Caco-2 (cell line): ENCODE data around the gene SYT9. TPM values are rescaled to one million over a fixed set of nuclear protein-coding genes. Genes with fewer than 3 reads are reported as not detected.

ENCODE experiments used
- BruUV-seq: library from RNA; stranded (reverse); fragments of 400-500 nt; replicated peaks from 2 replicates; lab custom pipeline; 2021; lab: Mats Ljungman, UMichigan
- CTCF ChIA-PET: fragments of 300-600 bp; sonication (Branson Sonifier 250); formaldehyde crosslinking; loops from one replicate; lab custom pipeline; 2022; ENCODE audit warnings: antibody characterized with exemption; lab: Charles Lee
- POLR2A ChIA-PET: fragments of 300-600 bp; sonication (Branson Sonifier 250); formaldehyde crosslinking; loops from one replicate; lab custom pipeline; 2022; ENCODE audit warnings: antibody characterized with exemption; lab: Charles Lee
- DNase-seq, 2 experiments: peaks; one replicate each; pipeline versions ENCODE4 v3.0.0 to v3.0.0-alpha.2; 2020 to 2022
- H3K27me3 ChIP-seq: replicated peaks from 2 replicates; pipeline ENCODE4 v1.6.0; 2011; ENCODE audit warnings: low read length; ENCODE audit not compliant: control insufficient read depth, insufficient read depth
- H3K36me3 ChIP-seq: 2 replicates; pipeline ENCODE4 v1.5.1; 2011; ENCODE audit warnings: low read length; ENCODE audit not compliant: control insufficient read depth, insufficient read depth
- H3K4me1 ChIP-seq: fragments of 250-450 bp; sonication (Bioruptor Pico); 2 replicates; pipeline ENCODE4 v1.5.1; 2020; ENCODE audit warnings: mild to moderate bottlenecking
- H3K4me3 ChIP-seq: 2 replicates; pipeline ENCODE4 v1.5.1; 2011; ENCODE audit warnings: low read depth, mild to moderate bottlenecking, control low read depth, low read length
- H3K9me3 ChIP-seq: fragments of 250-450 bp; sonication (Bioruptor Pico); 2 replicates; pipeline ENCODE4 v1.5.1; 2020; ENCODE audit warnings: mild to moderate bottlenecking, moderate library complexity
- H3K27ac Mint-ChIP-seq: one replicate; pipeline ENCODE4 v1.8.0; 2022; ENCODE audit warnings: mixed read lengths; ENCODE audit not compliant: unreplicated experiment
- H3K27me3 Mint-ChIP-seq: one replicate; pipeline ENCODE4 v1.8.0; 2022; ENCODE audit warnings: mixed read lengths; ENCODE audit not compliant: insufficient read depth, unreplicated experiment
- H3K36me3 Mint-ChIP-seq: one replicate; pipeline ENCODE4 v1.8.0; 2022; ENCODE audit warnings: mild to moderate bottlenecking, mixed read lengths; ENCODE audit not compliant: insufficient read depth, unreplicated experiment
- H3K4me1 Mint-ChIP-seq: one replicate; pipeline ENCODE4 v1.8.0; 2022; ENCODE audit warnings: low read depth, mixed read lengths; ENCODE audit not compliant: unreplicated experiment
- H3K4me3 Mint-ChIP-seq: one replicate; pipeline ENCODE4 v1.8.0; 2022; ENCODE audit warnings: mild to moderate bottlenecking, moderate library complexity, mixed read lengths; ENCODE audit not compliant: unreplicated experiment
- H3K9me3 Mint-ChIP-seq: one replicate; pipeline ENCODE4 v1.8.0; 2022; ENCODE audit warnings: mixed read lengths; ENCODE audit not compliant: unreplicated experiment
- CTCF ChIP-seq, 2 experiments: fragments of 200-600 bp in 1 of 2; IDR thresholded peaks; 1 replicate in 1 of 2; 2 replicates in 1 of 2; pipeline versions ENCODE4 v1.5.1 to v1.8.0; 2011 to 2022; ENCODE audit warnings: antibody characterized with exemption in 1 of 2, control low read depth in 1 of 2, inconsistent platforms in 1 of 2, low read depth in 1 of 2, low read length in 1 of 2, mild to moderate bottlenecking in 1 of 2, moderate library complexity in 1 of 2; ENCODE audit not compliant: insufficient read depth in 1 of 2, severe bottlenecking in 1 of 2, unreplicated experiment in 1 of 2
- intact Hi-C: fragments of 100-400 bp; cut with micrococcal nuclease; formaldehyde crosslinking; loops from one replicate; pipeline ENCODE4 v1.10.0; 2022; ENCODE audit not compliant: unreplicated experiment
- total RNA-seq: library from RNA; stranded (reverse); gene quantifications from 2 replicates; pipeline ENCODE4 v1.2.3, GENCODE V29; 2022

The SYT9 gene
- total RNA-seq, 1 experiment from 2014 or later, result not detected

GRCh38 chr11:7246179-7246578 lies 5.5 kb upstream of the SYT9 start:
- TF ChIP-seq CTCF (IDR thresholded peaks at IDR 0.05; ENCODE audit: insufficient read depth in 1 of 2, low read depth in 1 of 2, low read length in 1 of 2, severe bottlenecking in 1 of 2, unreplicated experiment in 1 of 2), result no peak
- Mint-ChIP-seq H3K9me3 (no peaks in the 10 kb centered on the region), H3K4me1 (no peaks in the 10 kb centered on the region), H3K27me3 (peaks cover 13% of the 10 kb centered on the region), H3K27ac (no peak overlapping the region), H3K36me3 (no peaks in the 10 kb centered on the region), H3K4me3 (no peak overlapping the region)
- POLR2A ChIA-PET, result no interaction called here
- no peak for DNase-seq
- H3K9me3 ChIP-seq, result no peaks in the 10 kb centered on the region
- H3K4me1 ChIP-seq, result no peaks in the 10 kb centered on the region
- CTCF ChIA-PET, result no interaction called here
- no peak overlapping the region for H3K4me3 ChIP-seq
- H3K27me3 ChIP-seq, result no peaks in the 10 kb centered on the region
- BruUV-seq, result no TSS peak
- intact Hi-C loops, result no loop called here
- no peaks in the 10 kb centered on the region for H3K36me3 ChIP-seq

- H3K4me3 ChIP-seq, result no peak overlapping the region
Observed at GRCh38 chr11:7250166-7250565, 1.5 kb upstream of the SYT9 start.

GRCh38 chr11:7251487-7251835 lies 243 bp upstream of the SYT9 start:
- Mint-ChIP-seq H3K27me3 (peaks cover 9% of the 10 kb centered on the region), H3K36me3 (no peaks in the 10 kb centered on the region), H3K4me1 (no peaks in the 10 kb centered on the region), H3K9me3 (no peaks in the 10 kb centered on the region), H3K27ac (no peak overlapping the region), H3K4me3 (no peak overlapping the region)
- DNase-seq, result no peak
- CTCF ChIA-PET, result no interaction called here
- no peak overlapping the region for H3K4me3 ChIP-seq
- TF ChIP-seq CTCF (IDR thresholded peaks at IDR 0.05; ENCODE audit: insufficient read depth in 1 of 2, low read depth in 1 of 2, low read length in 1 of 2, severe bottlenecking in 1 of 2, unreplicated experiment in 1 of 2), result no peak
- no peaks in the 10 kb centered on the region for H3K27me3 ChIP-seq
- intact Hi-C loops, result no loop called here
- BruUV-seq, result no TSS peak
- H3K9me3 ChIP-seq, result no peaks in the 10 kb centered on the region
- POLR2A ChIA-PET, result no interaction called here
- H3K36me3 ChIP-seq, result no peaks in the 10 kb centered on the region
- H3K4me1 ChIP-seq, result no peaks in the 10 kb centered on the region

More at GRCh38 chr11:7250166-7250565, 1.5 kb upstream of the SYT9 start:
- DNase-seq, result no peak
- Mint-ChIP-seq H3K4me3 (no peak overlapping the region), H3K9me3 (no peaks in the 10 kb centered on the region), H3K36me3 (no peaks in the 10 kb centered on the region), H3K27ac (no peak overlapping the region), H3K27me3 (peaks cover 5% of the 10 kb centered on the region), H3K4me1 (no peaks in the 10 kb centered on the region)
- Histone ChIP-seq H3K36me3 (no peaks in the 10 kb centered on the region), H3K4me1 (no peaks in the 10 kb centered on the region), H3K9me3 (no peaks in the 10 kb centered on the region), H3K27me3 (no peaks in the 10 kb centered on the region)
- TF ChIP-seq CTCF (IDR thresholded peaks at IDR 0.05; ENCODE audit: insufficient read depth in 1 of 2, low read depth in 1 of 2, low read length in 1 of 2, severe bottlenecking in 1 of 2, unreplicated experiment in 1 of 2), result no peak
- POLR2A ChIA-PET, result no interaction called here
- no TSS peak for BruUV-seq
- intact Hi-C loops, result no loop called here
- CTCF ChIA-PET, result no interaction called here
